HG02938 (cell line): ENCODE measurements around the gene GARIN5A.

ENCODE experiments used
- ATAC-seq: cut with Tn5 transposase; IDR thresholded peaks from one replicate; pipeline ENCODE4 v1.9.1; 2021; ENCODE audit warnings: mild to moderate bottlenecking, moderate library complexity; ENCODE audit not compliant: unreplicated experiment

GARIN5A gene

GRCh38 chr19:50509366-50509765, 32.7 kb upstream of the GARIN5A start:
- no peak for ATAC-seq

DNA sequence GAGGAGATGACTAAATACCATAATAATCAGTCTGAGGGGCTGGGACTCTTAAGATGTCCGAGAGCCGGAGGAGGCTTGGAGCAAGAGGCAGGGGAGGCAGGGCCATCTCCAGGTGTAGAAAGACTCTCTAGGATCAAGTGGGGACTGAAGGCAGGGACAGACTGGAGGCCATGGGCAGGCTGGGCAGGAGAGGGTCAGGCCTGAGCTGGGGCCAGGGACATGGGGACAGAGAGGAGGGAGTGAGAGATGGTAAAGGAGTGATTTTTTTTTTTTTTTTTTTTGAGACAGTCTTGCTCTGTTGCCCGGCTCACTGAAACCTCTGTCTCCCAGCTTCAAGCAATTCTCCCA, 32.2 kb upstream of the GARIN5A start:
- ATAC-seq = no peak

GRCh38 chr19:50507376-50507775, 30.7 kb upstream of the GARIN5A start:
- no peak for ATAC-seq

GRCh38 chr19:50506700-50507099, 30.1 kb upstream of the GARIN5A start:
- ATAC-seq = no peak

- ATAC-seq = no peak
Measured at GRCh38 chr19:50505856-50506611, 29.4 kb upstream of the GARIN5A start.

GRCh38 chr19:50501568-50502475, 25.2 kb upstream of the GARIN5A start:
- ATAC-seq = no peak

GRCh38 chr19:50501186-50501567, 24.5 kb upstream of the GARIN5A start:
- no peak for ATAC-seq

- no peak for ATAC-seq
Measured at GRCh38 chr19:50500753-50501151, 24.1 kb upstream of the GARIN5A start.

GRCh38 chr19:50500060-50500752, 23.6 kb upstream of the GARIN5A start:
- ATAC-seq = no peak

- ATAC-seq = no peak
Measured at GRCh38 chr19:50498219-50499056, 21.8 kb upstream of the GARIN5A start.

DNA sequence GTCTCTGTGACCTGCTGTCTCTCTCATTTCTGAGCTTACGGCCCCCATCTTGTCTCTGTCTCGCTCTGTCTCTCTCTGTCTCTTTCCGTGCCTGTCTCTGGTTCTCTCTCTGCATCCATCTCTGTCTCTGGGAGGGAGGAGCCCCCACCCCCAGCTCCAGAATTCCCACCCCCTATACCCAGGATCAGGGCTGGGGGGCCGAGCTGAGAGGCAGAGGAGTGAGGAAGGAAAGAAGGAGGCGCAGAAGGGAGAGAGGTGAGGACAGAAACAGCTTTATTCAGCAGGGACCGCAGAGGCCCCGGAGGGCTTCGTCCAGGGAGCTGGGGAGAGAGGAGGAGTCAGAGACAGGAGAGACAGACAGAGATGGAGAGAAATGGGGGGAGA, 20.4 kb upstream of the GARIN5A start:
- ATAC-seq = no peak

- ATAC-seq = no peak
Measured at GRCh38 chr19:50496189-50497021, 19.8 kb upstream of the GARIN5A start.

DNA sequence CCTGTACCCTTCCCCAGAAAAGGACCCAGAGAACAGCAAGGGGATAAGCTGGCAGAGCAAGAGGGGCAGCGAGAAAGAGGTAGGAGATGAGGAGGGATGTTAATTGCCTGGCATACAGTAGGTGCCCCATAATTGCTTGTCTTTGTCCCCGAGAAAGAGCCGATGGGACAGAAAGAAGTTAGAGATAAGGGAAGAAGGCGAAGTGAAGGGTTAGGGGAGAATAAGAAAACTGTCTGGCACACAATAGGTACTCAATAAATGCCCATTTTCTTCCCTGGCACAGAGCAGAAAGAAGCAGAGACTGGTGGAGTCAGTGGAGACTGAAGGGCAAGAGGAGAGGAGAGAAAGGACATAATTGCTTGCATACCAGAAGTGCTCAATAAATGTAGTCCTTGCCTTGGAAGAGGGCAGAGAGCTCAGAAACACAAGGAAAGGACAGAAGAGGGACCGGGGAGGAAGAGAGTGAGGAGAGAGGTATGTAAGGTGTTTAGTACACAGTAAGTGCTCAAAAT, 18.4 kb upstream of the GARIN5A start:
- ATAC-seq = no peak

DNA sequence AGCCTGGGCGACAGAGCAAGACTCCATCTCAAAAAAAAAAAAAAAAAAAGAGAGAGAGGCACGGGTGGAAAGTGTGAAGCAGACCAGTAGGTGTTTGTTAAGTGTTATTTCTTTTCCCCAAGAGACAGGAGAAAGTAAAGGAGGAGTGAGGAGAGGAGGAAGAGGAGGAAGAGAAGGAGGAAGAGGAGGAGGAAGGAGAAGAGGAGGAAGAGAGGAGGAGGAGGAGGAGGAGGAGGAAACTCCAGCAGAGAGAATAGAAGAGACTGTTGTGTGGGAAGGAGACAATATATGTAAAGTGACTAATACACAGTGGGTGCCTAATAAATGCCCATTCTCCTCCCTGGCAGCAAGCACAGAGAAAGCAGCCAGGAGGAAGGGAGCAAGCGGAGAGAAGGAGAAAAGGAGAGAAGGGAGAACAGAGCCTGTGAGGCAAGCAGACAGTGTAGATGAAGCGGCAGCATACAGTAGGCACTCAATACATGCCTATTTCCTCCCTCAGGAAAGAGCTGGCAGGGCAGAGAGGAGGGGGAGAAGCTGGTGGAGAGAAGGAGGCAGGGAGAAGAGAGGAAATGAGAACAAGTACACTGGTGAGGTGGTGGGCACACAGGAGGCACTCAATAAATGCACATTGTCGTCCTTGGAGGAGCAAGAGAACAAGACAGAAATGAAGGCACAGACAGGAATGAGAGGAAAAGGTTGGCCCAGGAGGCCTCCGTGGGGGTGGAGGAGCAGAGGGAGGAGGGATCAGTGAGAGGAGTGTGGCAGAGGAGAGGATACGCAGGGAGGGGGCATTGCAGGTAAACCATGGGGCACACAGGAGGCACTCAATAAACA, 17.8 kb upstream of the GARIN5A start:
- ATAC-seq = no peak

DNA sequence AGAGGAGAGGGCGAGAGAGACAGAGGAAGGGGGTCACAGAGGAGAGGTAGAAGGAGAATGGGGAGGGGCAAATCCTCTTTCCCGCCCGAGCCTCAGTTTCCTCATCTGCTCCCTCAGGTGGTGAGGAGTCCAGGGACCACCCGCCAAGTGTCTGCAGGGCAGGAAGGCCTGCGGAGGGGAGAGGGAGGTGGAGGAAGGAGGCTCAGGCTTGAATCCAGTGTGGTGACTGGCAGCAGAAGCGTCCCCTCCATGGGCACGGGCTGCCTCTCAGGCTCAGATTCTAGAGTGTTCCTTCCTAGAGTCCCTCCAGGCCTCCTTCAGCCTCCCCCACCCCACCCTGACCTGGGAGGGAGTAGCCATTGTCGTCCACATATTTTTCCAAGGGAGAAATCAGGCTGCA, 16.5 kb upstream of the GARIN5A start:
- no peak for ATAC-seq

- no peak for ATAC-seq
Measured at GRCh38 chr19:50492303-50493052, 15.8 kb upstream of the GARIN5A start.

GRCh38 chr19:50490991-50491472, 14.4 kb upstream of the GARIN5A start:
- no peak for ATAC-seq

DNA sequence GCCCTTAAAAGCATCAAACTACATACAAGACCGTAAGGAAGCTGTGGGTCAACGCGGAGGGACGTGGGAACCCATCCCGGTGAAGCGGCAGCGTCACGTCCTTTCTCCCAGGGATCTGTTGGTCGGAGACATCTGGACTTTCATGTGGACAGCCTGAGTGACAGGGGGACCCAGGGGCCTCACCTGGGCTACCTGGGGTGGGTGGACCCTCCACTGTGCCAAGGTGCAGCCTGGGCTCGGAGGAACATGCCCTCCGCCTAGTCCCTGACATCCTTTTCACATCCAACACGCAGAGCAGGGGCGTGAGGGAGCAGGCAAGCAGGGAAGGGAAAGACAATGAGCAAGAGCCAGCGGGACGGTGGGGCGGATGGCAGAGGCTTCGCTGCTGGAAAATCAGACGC, 13.8 kb upstream of the GARIN5A start:
- no peak for ATAC-seq
